H1 (cell line): ENCODE results near the gene STX19.

Source experiments
- BCL11A ChIP-seq, 2 experiments: IDR thresholded peaks; one replicate each; pipeline ENCODE4 v1.6.1; 2011; ENCODE audit warnings: low read depth in 2 of 2, low read length in 2 of 2, mild to moderate bottlenecking in 2 of 2
- JUN ChIP-seq: IDR thresholded peaks from 2 replicates; pipeline ENCODE4 v1.6.1; 2011; ENCODE audit warnings: low read depth, mild to moderate bottlenecking, improper control_type of control experiment, low read length
- PHF8 ChIP-seq: fragments of 200-600 bp; sonication (generic); conservative IDR thresholded peaks from 2 replicates; pipeline ENCODE4 v1.7.1; 2012; ENCODE audit warnings: low read depth, mild to moderate bottlenecking, inconsistent platforms, low read length, moderate library complexity
- POLR2AphosphoS5 ChIP-seq: IDR thresholded peaks from 2 replicates; pipeline ENCODE4 v1.6.1; 2011; ENCODE audit warnings: low read depth, low read length
- RBBP5 ChIP-seq: IDR thresholded peaks from 2 replicates; pipeline ENCODE4 v1.7.1; 2012; ENCODE audit warnings: low read depth, mild to moderate bottlenecking, inconsistent platforms, low read length, moderate library complexity, borderline replicate concordance
- RNF2 ChIP-seq: fragments of 200-900, 300-1000 bp; sonication (generic); IDR thresholded peaks from 2 replicates; pipeline ENCODE4 v1.7.1; 2016; ENCODE audit warnings: borderline replicate concordance, low read depth, mild to moderate bottlenecking, antibody characterized with exemption, low read length; ENCODE audit not compliant: poor library complexity, severe bottlenecking; ENCODE audit errors: missing control alignments

DNA sequence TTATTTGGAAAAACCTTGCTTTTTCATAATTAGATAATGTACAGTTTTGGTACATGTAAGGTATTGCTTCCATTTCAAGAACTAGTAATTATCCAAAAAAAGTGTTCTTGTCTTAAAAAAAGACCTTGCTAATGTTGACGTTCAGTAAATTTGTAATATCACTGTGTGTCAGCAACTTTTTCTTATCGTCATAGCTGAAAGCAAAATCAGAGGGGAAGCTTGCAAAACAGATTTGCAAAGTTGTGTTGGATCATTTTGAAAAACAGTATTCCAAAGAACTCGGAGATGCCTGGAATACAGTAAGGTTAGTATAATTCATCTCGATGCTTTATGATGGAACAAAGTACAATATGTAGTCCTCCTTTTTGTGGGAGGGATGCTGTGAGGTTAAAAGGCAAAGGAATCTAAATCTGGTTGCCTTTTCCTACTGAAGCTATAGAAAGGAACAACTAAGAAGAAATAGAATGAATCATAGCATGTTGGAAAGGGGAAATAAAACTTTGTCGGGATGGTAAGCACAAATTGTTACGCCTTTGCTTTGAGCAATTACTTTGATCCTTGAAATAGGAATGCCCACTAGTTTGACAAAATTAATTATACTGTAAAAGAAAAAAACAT lies 36.0 kb upstream of the STX19 start:
- TF ChIP-seq RNF2 = no peak
- no peak for TF ChIP-seq POLR2AphosphoS5
- TF ChIP-seq BCL11A (IDR thresholded peaks at IDR 0.05; ENCODE audit: low read depth in 2 of 2, low read length in 2 of 2) = no peak
- TF ChIP-seq JUN = no peak
- no peak for TF ChIP-seq RBBP5
- TF ChIP-seq PHF8 = no peak
